GM12801 (cell line): ENCODE data around the gene DUSP22.

Experiments used
- CTCF ChIP-seq: IDR thresholded peaks from one replicate; pipeline ENCODE4 v1.5.1; 2011; ENCODE audit warnings: control low read depth; ENCODE audit not compliant: insufficient read length; ENCODE audit errors: extremely low read depth

DUSP22 gene

GRCh38 chr6:343960-344815 lies 51.9 kb downstream of the DUSP22 start:
- TF ChIP-seq CTCF = no peak

GRCh38 chr6:344816-345340 lies 52.6 kb downstream of the DUSP22 start:
- no peak for TF ChIP-seq CTCF

- no peak for TF ChIP-seq CTCF
These were observed 53.6 kb downstream of the DUSP22 start for GRCh38 chr6:345747-346385.

GRCh38 chr6:346386-347030 lies 54.2 kb downstream of the DUSP22 start:
- TF ChIP-seq CTCF = no peak

- no peak for TF ChIP-seq CTCF
These were observed 54.9 kb downstream of the DUSP22 start for GRCh38 chr6:347232-347631.

- TF ChIP-seq CTCF = no peak
These were observed 55.9 kb downstream of the DUSP22 start for GRCh38 chr6:347951-348859.
